Neutrophil (primary cell): ENCODE data around the gene PRPH.

Source experiments
- H3K27ac ChIP-seq: fragments of 200-600 bp; sonication (generic); 2 replicates; pipeline ENCODE4 v1.5.1; 2016; ENCODE audit warnings: mild to moderate bottlenecking, moderate library complexity
- H3K27me3 ChIP-seq: fragments of 200-600 bp; sonication (generic); 2 replicates; pipeline ENCODE4 v1.6.0; 2016; ENCODE audit warnings: mild to moderate bottlenecking
- H3K36me3 ChIP-seq: fragments of 200-600 bp; sonication (generic); 2 replicates; pipeline ENCODE4 v1.5.1; 2017
- H3K4me1 ChIP-seq, 2 experiments: fragments of 200-600 bp in 1 of 2; sonication (generic) in 1 of 2; 1 replicate in 1 of 2; 2 replicates in 1 of 2; pipeline versions ENCODE4 v1.5.1 to v1.6.1; 2013 to 2016; ENCODE audit warnings: low read depth in 1 of 2, low read length in 1 of 2, mild to moderate bottlenecking in 1 of 2, moderate library complexity in 1 of 2; ENCODE audit not compliant: control insufficient read depth in 1 of 2, insufficient read depth in 1 of 2
- H3K4me3 ChIP-seq, 2 experiments: fragments of 200-600 bp in 1 of 2; sonication (generic) in 1 of 2; 1 replicate in 1 of 2; 2 replicates in 1 of 2; pipeline ENCODE4 v1.5.1; 2013 to 2016; ENCODE audit warnings: low read depth in 1 of 2, low read length in 1 of 2, mild to moderate bottlenecking in 1 of 2, moderate library complexity in 1 of 2
- H3K9me3 ChIP-seq: fragments of 200-600 bp; sonication (generic); 2 replicates; pipeline ENCODE4 v1.5.1; 2016
- TF ChIP-seq, protein P1 (sequence below): fragments of 200-600 bp; sonication (generic); IDR thresholded peaks from 2 replicates; pipeline ENCODE4 v1.5.1; 2016; ENCODE audit warnings: antibody characterized with exemption

Gene PRPH

DNA sequence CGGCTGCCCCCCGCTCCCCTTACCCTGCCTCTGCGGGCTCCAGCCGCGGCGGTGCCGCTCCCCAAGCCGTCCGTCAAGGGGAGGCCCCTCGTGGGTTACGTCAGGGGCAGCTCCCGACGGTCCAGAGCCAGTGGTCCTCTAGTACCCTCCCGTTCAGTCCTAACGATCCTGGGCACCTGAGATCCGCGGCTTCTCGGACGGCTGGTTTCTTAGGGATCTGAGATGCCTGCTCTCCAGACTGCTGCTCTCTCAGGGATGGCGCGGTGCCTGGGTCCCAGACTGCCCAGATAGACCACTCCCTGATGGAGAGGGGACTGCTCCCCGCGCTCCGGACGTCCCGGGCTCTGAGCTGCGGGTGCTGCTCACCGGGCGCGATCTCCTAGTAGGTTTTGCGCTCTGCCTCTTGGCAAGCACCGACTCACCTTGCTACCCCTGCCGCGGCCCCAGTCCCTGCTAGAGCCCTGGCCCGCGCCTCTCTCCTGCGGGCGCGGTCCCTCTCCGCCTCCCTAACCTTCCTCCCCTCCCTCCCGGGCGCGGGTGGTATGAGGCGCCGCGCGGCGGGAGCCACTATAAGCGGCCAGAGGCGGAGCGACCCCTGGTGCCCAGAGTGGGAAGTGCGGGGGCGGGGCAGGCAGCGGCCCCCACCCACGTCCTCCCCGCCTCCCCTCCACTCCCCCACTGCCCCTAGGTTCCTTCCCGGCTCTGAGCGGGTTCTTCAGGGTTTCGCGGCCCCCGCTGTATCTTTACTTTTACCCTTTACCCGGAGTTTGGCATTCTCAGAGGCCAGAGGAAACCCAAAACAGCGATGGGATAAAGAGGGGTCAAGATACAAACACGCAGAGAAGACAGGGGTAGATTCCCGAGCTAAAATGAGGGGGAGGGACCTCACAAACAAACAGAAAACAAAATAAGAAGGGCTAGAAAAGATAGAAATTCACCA lies 42.0 kb downstream of the PRPH start, which contains the start of gene C1QL4:
TSS of gene C1QL4 (minus strand) at position 544 of the 940 bp plus-strand sequence. CDS start 711 bp downstream, outside the sequence.
- H3K9me3 ChIP-seq = no peaks in the 10 kb centered on the region
- TF ChIP-seq, protein P1, sequence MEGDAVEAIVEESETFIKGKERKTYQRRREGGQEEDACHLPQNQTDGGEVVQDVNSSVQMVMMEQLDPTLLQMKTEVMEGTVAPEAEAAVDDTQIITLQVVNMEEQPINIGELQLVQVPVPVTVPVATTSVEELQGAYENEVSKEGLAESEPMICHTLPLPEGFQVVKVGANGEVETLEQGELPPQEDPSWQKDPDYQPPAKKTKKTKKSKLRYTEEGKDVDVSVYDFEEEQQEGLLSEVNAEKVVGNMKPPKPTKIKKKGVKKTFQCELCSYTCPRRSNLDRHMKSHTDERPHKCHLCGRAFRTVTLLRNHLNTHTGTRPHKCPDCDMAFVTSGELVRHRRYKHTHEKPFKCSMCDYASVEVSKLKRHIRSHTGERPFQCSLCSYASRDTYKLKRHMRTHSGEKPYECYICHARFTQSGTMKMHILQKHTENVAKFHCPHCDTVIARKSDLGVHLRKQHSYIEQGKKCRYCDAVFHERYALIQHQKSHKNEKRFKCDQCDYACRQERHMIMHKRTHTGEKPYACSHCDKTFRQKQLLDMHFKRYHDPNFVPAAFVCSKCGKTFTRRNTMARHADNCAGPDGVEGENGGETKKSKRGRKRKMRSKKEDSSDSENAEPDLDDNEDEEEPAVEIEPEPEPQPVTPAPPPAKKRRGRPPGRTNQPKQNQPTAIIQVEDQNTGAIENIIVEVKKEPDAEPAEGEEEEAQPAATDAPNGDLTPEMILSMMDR = peak; percentile 97
- peak within 1 kb of the TSS; percentile 34 to 51 for H3K4me3 ChIP-seq
- H3K27ac ChIP-seq = no peak within 1 kb of the TSS
- peaks cover 8 to 26% of the 10 kb centered on the region in 2 experiments for H3K4me1 ChIP-seq
- H3K36me3 ChIP-seq = peaks cover 4% of the 10 kb centered on the region
- H3K27me3 ChIP-seq = peaks cover 100% of the 10 kb centered on the region

DNA sequence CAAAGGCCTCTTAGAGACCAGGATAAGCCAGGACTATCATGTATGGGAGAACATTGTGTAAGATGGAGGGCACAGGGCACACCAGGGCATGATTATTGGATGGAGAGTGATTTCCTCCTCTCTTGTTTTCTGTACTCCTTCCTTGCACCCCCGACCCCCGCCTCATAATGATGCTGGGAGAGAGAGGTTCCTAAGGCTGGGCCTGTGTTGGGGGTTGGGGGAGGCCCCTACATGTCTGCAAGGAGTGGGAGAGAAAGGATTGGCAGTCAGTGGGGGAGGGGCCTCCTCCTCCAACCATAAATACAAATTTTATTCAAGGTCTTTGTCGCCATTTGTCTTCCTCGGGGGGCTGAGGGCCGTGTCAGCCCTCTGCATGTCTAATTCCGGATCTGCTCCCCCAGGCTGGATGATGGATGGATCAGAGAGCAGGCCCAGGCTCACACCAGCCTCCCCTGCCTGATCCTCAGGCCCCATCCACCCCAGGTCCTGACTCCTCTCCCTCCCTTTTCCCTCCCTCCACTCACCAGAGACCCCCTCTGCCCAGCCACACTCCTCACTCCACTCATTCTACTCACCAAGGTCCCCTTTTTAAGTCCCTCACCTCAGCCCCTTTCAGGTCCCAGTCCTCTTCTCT lies 44.0 kb downstream of the PRPH start:
- TF ChIP-seq, protein P1 = no peak
- no peak overlapping the region for H3K4me3 ChIP-seq
- no peaks in the 10 kb centered on the region for H3K36me3 ChIP-seq
- peaks cover 100% of the 10 kb centered on the region for H3K27me3 ChIP-seq
- H3K4me1 ChIP-seq = peaks cover 26 to 34% of the 10 kb centered on the region in 2 experiments
- H3K27ac ChIP-seq = no peak overlapping the region
- H3K9me3 ChIP-seq = no peaks in the 10 kb centered on the region

DNA sequence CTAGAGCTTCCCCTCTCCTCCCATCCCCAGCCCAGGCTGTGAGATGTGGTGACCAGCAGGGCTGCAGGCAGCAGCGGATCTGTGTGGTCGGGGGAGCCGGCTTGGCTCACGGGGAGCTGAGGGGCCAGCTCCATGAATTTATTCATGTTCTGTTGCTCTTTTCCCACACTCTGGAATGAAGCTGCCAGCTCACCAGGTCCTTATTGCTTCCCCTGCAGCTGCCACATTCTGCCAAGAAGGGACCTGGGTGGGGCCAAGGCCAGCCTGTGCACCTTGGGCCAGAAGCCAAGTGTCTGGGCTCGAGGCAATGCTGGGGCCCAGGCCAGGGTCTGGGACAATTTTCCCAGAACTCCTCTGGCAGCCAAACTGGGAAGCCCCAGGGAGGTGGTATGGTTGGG lies 44.5 kb downstream of the PRPH start:
- no peak overlapping the region for H3K4me3 ChIP-seq
- no peak overlapping the region for H3K27ac ChIP-seq
- peaks cover 100% of the 10 kb centered on the region for H3K27me3 ChIP-seq
- peaks cover 26 to 34% of the 10 kb centered on the region in 2 experiments for H3K4me1 ChIP-seq
- H3K36me3 ChIP-seq = no peaks in the 10 kb centered on the region
- no peaks in the 10 kb centered on the region for H3K9me3 ChIP-seq
- TF ChIP-seq, protein P1 = no peak

DNA sequence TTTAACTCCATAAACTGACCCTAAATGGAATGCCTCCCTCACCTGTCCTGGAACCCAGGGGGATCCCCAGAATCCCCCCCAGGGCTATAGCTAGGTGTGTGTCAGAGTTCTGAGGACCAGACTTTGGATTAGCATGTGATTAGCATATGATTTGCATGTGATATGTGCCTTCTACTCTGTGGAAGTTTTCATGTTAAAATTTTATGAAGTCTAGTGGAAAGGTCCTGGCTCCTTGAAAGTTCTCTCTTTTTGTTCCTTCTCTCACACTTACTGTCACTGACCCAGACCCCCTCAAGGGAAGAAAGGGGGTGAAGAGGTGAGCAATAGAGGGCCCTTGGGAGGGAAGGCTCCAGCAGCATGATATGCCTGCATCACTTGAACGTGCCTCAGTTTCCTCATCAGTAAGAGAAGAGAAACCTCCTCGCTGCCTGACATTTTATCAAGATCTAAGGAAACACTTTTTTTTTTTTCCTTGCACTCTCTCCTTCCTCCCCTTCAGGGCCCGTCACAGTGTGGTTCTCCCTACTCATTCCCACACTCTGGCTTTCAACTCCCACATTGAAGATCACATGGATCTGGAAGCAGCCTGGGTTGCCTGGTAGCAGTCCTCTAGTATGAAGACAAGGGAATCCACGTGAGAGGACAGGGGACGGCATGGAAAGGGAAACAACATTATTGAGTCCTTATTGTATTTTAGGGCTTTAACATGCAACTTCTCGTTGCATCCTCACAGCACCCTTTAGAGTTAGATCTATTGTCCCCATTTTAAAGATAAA lies 45.3 kb downstream of the PRPH start:
- Histone ChIP-seq H3K4me1 (peaks cover 26 to 38% of the 10 kb centered on the region in 2 experiments), H3K4me3 (no peak overlapping the region), H3K36me3 (no peaks in the 10 kb centered on the region), H3K9me3 (no peaks in the 10 kb centered on the region), H3K27ac (no peak overlapping the region), H3K27me3 (peaks cover 100% of the 10 kb centered on the region)
- TF ChIP-seq, protein P1 = no peak
